ENCODE data around the gene TDP1.
"Not testable (repeated sequence)": the region's sequence is repeated elsewhere in the genome, so short reads cannot be mapped to it uniquely, and the experiment has no call there.

The TDP1 gene

GRCh38 chr14:90045616-90046015 is 89.9 kb downstream of the TDP1 start:
- no peak for DNase-seq

GRCh38 chr14:90049390-90049789 is 93.7 kb downstream of the TDP1 start:
- no peak for DNase-seq

GRCh38 chr14:90050271-90050670 is 94.5 kb downstream of the TDP1 start:
- DNase-seq, result no peak

- no peak for DNase-seq
Measured at GRCh38 chr14:90053044-90053443, 97.3 kb downstream of the TDP1 start.

- no peak for DNase-seq
Measured at GRCh38 chr14:90054803-90055202, 99.1 kb downstream of the TDP1 start.

- DNase-seq, result no peak
Measured at GRCh38 chr14:90056826-90057225, 101.1 kb downstream of the TDP1 start.

GRCh38 chr14:90058876-90059458 is 103.2 kb downstream of the TDP1 start:
- no peak for DNase-seq

- peak; percentile 85 for DNase-seq
Measured at GRCh38 chr14:90060312-90060964, 104.7 kb downstream of the TDP1 start.

GRCh38 chr14:90060965-90061684 is 105.4 kb downstream of the TDP1 start:
- peak; percentile 39 for DNase-seq

- peak; percentile 78 for DNase-seq
Measured at GRCh38 chr14:90061685-90062126, 106.0 kb downstream of the TDP1 start, which contains the start of gene KCNK13. Gene KCNK13, plus strand, starts transcription at chr14:90061994. Its CDS starts 212 bp downstream, at chr14:90062206.

- peak; percentile 75 for DNase-seq
Measured at GRCh38 chr14:90062127-90062794, 106.5 kb downstream of the TDP1 start.

- no peak for DNase-seq
Measured at GRCh38 chr14:90062822-90063539, 107.3 kb downstream of the TDP1 start.

GRCh38 chr14:90072350-90072749 is 116.6 kb downstream of the TDP1 start:
- DNase-seq, result no peak

- DNase-seq, result no peak
Measured at GRCh38 chr14:90079576-90079975, 123.8 kb downstream of the TDP1 start.

GRCh38 chr14:90087433-90087832 is 131.7 kb downstream of the TDP1 start:
- DNase-seq, result no peak

GRCh38 chr14:90088176-90088575 is 132.4 kb downstream of the TDP1 start:
- no peak for DNase-seq

GRCh38 chr14:90089486-90089885 is 133.8 kb downstream of the TDP1 start:
- not testable (repeated sequence) for DNase-seq

GRCh38 chr14:90091393-90091792 is 135.7 kb downstream of the TDP1 start:
- peak; percentile 7 for DNase-seq

GRCh38 chr14:90093942-90094595 is 138.3 kb downstream of the TDP1 start:
- no peak for DNase-seq

Measured in right kidney (tissue), 1 donor.